GM12872 (cell line): Measurements from ENCODE around the gene GALNT4.

ENCODE experiments used
- CTCF ChIP-seq: IDR thresholded peaks from 3 replicates; pipeline ENCODE4 v1.5.1; 2011; ENCODE audit warnings: low read depth, mild to moderate bottlenecking, low read length, moderate library complexity; ENCODE audit not compliant: insufficient read depth

The GALNT4 gene

GRCh38 chr12:89476232-89476631 lies 48.4 kb downstream of the GALNT4 start:
- no peak for TF ChIP-seq CTCF

GRCh38 chr12:89475203-89475990 lies 49.2 kb downstream of the GALNT4 start:
- no peak for TF ChIP-seq CTCF

- TF ChIP-seq CTCF = no peak
Observed at GRCh38 chr12:89474615-89475014, 50.0 kb downstream of the GALNT4 start.
